Measurements from ENCODE around the gene ADAMTSL3.

GRCh38 chr15:83930392-83931212, 276.7 kb downstream of the ADAMTSL3 start:
- TF ChIP-seq, protein P1, sequence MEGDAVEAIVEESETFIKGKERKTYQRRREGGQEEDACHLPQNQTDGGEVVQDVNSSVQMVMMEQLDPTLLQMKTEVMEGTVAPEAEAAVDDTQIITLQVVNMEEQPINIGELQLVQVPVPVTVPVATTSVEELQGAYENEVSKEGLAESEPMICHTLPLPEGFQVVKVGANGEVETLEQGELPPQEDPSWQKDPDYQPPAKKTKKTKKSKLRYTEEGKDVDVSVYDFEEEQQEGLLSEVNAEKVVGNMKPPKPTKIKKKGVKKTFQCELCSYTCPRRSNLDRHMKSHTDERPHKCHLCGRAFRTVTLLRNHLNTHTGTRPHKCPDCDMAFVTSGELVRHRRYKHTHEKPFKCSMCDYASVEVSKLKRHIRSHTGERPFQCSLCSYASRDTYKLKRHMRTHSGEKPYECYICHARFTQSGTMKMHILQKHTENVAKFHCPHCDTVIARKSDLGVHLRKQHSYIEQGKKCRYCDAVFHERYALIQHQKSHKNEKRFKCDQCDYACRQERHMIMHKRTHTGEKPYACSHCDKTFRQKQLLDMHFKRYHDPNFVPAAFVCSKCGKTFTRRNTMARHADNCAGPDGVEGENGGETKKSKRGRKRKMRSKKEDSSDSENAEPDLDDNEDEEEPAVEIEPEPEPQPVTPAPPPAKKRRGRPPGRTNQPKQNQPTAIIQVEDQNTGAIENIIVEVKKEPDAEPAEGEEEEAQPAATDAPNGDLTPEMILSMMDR (IDR thresholded peaks at IDR 0.05) = no peak
- TF ChIP-seq POLR2A (IDR thresholded peaks at IDR 0.05) = no peak

Measured in suprapubic skin (tissue), 3 donors.